Measurements from ENCODE around the gene MYO7B.

Gene MYO7B

DNA sequence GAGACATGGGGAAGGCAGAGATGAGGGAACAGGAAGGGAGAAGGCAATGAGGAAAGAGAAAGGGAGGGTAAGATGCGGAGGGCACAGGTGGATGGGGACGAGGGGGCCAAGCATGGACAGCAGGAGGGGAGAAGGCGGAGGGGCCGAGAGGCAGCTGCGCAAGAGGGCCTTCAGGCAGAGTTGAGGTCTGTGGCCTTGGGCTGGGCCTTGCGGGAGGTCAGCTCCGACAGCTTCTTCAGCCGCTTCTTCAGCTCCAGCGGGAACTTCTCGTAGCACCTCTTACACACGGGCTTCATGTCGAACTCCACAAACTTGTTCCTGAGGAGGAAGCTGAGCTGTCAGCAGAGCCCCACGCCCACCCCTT lies 103.6 kb downstream of the MYO7B start:
- DNase-seq (ENCODE audit: low read depth) = no peak

DNA sequence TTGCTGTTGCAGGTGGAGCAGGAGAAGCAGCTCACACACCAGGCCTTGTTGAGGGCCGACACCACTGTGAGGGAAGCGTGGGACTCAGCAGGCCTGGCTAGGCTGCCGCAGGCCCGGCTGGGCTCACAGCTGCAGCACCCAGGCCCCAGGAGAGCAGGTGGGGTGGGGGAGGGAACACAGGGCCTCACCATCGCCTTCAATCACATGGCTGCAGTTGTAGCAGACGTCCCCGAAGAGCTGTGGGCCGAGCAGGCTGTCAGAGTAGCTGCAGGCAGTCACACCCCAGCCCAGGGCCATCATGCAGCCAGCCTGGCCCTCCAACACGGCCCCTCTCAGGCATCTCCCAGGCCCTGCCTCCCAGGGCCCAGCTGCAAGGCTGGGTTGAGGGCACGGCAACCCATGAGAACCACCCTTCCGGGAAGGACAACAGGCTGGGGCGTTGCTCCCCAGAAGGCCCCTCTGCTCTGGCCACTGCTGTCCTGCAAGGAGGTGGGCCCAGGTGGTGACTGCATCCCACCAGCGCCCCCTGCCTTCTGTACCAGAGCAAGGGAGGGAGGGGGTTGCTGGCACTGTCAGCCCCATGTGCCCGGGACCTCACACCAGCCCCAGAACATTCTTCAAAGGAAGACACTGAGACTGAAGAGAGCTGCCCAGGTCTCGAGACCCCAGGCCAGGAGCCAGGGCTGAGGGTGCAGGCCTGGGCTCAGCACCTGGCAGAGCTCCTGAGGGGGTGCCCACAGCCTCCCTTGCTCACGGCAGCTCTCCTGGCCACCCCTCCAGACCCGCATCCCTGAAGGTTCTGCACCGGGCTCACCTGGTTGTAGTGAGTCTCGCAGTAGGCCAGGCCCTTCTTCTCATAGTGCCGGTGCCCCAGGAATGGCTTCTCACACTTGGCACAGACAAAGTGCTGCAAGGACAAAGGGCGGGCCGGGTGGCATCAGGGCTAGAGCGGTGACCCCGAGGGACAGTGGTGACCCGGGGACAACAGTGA lies 104.9 kb downstream of the MYO7B start:
- DNase-seq (ENCODE audit: low read depth) = no peak

DNA sequence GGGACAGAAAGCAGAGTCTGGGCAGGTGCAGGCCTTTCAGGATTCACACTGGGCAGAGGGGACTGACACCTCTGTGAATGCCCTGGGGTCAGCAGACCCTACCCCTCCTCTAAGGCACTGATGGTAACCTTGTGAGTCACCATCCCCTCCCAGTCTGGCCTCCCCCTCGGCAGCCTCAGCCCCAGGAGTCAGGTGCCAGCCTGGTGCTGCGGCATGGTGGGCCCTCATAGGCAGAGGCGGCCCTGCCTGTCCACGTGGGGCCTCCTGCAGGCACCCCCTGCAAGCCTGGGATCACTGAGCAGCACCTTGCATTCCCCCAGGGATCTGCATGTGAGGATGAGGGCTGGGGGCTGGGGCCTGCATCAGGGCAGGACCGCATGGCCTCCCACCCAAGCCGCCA lies 105.7 kb downstream of the MYO7B start:
- no peak for DNase-seq (ENCODE audit: low read depth)

DNA sequence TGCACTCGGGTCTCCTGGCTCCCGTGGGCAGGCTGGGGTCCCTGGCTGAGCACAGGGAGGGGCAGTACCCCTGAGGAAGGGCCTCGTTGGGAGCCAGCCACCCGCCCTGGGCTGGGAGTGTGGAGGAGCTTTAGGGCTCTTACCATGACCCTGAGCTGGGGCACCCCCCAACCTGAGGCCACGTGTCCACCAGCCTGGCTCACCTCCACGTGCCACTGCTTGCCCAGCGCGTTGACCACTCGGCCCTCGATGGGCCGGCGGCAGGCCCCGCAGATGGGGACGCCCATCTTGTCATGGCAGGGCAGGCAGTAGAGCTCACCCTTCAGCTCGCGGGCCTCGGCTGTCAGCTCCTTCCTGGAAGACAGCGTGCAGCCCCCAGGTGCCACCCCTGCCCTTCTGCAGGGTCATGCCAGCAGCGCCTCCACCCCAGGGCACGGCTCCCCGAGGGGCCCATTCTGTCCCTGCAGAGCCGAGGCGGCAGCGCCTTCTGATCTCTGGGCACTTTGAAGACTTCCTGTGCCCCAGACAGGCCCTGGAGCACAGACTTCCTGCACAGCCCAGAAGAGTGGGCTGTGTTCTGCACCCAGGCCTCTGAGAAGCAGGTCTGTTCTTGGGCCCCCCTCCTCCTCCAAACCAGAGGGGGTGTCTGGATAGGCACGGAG lies 106.5 kb downstream of the MYO7B start:
- DNase-seq (ENCODE audit: low read depth) = peak; percentile 43

DNA sequence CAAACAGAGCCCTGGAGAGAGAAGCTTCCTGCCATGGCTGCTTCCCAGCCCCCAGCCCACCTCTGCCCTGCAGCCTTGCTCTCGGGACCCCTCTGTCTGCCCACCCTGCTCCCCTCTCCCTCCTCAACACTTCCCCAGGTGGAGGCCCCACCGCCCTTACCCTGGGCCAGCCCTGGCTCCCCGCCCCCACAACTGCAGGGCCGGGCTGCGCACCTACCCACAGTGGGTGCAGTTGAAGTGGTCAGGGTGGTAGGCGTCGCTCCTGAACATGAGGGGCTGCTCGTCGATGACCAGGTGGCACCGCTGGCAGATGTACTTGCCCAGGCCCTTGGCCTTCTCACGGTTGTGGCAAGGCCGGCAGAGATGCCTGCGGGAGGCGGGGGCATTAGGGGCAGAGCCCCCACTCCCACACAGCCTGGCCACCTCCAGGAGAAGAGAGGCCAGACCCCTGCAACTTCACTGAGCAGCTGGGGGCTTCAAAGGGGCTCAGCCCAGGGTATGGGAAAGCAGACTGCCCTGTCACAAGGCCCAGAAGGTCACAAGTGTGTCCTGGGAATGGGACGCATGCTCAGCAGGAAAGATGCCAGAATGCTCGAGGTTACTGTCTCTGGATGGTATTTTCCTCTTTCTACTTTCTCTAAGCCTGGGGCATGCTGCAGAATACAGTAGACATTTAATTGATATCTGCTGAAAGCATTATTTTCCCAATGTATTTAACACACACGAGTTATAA lies 107.4 kb downstream of the MYO7B start:
- DNase-seq (ENCODE audit: low read depth) = no peak

DNA sequence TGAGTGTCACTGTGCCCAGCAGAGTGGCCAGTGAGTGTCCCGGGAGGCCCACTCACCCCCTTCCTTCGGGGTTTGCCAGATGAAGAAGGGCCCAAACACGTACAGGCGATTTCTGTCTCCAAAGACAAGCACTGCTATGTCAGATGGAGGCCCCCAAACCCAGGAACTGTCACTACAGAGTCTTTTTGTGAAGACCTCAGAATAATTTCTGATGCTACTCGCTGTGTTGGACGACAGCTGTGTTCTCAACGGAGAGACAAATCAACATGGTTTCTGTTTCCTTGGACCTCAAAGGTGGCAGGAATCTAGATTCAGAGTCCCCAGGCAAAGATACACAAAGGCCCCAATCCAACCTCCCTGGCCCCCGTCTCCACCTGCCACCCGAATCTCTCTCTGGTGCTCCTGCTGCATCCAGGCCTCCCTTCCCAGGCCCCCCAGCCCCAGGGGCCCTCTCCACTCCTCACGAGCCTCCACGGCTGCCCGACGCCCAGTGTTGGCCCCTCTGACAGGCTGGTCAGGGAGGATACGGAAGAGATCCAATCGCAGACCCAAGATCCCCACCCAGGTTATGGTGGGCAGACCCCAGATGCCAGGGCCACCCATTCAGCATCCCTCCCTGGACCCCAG lies 108.1 kb downstream of the MYO7B start:
- no peak for DNase-seq (ENCODE audit: low read depth)

DNA sequence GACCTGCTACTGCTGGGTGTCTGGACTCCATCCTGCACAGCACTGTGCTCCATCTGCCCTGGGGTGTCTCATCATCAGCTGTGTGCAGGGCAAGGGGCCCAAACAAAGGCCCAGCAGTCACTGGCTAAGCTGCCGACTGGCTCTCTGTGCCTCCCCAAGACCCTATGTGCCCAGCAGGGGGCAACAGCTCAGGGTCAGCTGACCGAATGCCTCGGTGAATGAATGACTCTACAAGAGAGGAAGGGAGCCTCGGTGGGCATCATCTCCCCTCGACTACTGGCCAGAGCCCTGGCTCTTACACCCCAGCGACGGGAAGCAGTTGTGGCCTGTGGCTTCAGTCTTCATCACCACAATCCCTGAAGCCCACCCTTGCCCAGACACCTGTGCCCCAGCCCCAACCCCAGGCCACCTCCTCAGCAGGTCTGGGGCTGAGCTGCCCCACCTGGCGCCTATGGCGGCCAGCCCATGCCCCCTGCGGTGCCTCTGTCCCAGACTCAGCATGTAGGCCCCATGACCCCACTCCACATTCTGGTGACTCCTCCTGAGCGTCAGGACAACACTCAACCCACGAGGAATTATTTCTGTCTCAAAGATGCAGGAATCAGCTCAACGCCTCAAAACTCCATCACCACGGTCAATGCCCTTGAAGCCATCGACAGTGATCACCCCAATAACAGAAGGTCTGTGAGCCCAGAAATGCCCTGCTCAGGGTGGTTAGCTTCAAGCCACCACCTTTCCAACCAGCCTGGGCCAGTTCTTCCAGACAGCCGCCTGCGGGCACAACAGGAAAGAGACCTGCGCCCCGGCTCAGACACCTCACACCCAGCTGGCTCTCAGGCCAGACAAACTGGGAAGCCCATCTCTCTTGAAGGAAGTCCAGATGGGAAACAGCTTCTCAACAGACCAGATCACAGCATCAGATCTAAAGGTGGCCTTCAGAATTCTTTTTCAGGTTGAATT lies 108.9 kb downstream of the MYO7B start:
- DNase-seq (ENCODE audit: low read depth) = no peak

DNA sequence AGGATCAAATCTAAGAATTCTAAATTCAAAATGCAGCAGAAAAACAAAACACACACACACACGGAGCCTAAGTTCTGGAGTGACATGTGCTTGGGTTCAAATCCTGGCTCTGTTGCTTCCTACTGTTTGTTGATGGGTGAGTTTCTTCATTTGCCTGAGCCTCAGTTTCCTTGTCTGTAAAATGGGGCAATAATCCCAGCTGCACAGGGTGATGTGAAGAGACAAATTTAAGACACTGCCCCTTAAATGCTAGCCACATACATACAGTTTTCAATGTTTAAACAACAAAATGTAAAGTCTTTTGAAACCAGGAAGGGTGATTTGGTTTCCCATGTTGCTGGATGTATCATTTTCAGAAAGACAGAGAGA lies 109.5 kb downstream of the MYO7B start:
- no peak for DNase-seq (ENCODE audit: low read depth)

DNA sequence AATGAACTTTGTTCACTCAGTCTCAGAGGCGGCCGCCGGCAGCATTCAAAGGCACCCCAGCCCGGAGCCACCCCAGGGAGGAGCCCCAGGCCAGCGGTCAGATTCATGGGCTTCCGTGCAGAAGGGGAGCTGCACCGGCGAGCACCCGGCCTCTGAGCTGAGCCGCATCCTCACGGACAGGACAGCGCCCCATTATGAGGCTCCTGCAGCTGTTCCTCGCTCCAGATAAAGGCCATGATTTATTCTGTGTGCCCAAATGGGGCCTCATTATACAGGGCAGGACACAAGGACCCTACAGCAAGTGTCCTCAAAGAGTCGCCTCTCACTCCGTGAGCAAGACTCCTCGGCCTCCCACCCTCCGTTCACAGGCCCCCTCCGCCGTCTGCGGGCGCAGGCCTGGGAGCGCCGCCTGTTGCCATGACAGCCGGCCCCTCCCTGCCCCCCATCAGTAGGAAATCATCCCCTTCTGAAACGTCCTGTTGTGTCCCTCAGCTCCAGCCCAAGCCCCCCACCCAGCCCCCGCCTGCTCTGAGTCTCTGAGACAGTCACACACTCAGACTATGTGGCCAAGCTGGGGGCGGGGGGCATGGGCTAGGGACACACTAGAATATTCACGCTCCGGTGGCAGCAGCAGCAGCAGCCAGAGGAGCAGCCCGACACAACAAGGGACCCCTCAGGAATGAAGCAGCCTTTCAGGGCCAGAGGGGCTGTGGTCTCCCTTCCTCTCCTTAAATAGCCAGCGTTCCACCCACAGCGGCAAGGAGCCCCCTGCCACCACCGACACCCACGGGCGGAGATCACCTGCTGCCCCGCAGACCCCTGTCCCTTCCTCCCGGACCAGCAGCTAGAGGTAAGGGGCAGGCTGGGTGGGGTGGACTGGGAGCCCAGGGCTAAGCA lies 110.2 kb downstream of the MYO7B start, which contains the start of gene GPR17:
TSS of gene GPR17 (plus strand) at position 759 of the 897 bp plus-strand sequence. CDS start 4,583 bp downstream, outside the sequence.
- no peak for DNase-seq (ENCODE audit: low read depth)

DNA sequence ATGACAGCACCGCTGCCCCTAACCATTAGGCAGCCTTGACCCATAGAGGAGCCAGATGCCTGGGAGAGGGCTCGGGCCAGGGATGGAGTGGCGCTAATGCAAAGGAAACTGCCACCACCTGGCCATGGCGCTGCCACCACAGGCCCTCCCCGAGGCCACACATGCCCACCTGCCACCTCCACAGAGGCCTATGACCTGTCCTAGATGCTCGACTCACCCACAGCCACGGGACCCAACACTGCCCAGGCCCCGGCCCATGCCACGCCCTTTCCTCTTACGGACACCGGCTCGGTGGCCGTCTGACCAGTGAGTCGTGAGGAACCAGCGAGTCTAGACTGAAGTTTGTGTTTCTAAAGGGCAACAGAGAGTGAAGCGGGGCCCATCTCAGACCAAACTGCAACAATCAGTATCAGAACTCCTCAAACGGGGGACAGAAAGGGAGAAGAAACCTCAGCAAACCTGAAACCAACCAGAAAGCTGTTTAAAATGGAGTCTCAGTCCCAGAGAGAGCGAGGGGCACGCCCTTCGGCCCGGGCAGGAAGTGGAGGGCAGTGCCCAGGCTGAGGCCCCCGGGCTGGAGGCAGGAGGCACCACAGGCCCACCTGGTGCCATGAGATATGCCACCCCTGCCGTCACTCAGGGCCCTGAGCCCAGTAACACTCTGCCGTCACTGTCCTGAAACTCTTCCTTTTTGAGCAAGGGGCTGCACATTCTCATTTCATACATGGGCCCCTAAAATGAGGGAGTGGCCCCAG lies 111.2 kb downstream of the MYO7B start:
- no peak for DNase-seq (ENCODE audit: low read depth)

DNA sequence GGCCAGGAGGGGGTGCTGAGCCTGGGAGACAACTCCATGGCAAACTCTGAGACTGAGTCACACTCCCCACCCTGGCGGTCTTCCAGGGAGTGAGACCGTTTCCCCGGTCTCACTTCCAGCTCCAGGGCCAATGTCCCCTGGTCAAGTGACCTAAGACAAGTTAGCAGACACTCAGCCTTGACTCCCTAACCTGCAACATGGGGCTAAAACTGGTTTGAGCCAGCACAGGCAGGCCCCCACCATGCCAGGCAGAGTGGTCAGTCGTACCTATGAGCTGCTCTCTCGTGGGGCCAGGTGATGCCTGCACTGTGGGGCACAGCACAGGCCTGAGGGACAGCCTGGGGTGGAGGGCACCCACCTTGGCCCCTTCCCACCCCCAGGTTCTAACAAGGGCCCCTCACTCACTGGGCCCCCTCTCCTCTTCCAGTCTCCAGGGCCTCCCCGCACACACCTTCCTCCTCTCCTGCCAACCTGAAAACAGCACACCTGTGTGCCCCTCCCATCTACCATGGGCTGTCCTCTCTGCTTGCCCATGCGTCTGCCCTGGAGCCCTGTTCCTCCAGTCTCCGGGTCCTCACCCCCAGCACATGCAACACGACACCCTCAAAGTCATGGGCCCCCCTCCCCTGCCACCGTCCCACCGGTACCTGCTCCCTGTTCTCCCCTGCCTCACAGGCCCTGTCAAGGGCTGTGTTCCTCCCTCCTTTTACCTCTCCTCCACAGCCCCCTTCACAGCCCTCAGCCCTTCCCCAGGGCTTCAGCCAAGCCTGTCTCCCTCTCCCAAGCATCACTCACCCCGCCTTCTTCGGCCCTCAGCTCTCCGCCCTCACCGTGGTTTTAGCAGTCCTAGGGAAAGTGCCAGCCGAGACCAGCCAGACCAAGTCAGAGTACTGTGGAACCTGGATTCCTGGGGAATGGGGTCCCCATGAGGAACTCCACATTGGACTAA lies 112.0 kb downstream of the MYO7B start:
- no peak for DNase-seq (ENCODE audit: low read depth)

DNA sequence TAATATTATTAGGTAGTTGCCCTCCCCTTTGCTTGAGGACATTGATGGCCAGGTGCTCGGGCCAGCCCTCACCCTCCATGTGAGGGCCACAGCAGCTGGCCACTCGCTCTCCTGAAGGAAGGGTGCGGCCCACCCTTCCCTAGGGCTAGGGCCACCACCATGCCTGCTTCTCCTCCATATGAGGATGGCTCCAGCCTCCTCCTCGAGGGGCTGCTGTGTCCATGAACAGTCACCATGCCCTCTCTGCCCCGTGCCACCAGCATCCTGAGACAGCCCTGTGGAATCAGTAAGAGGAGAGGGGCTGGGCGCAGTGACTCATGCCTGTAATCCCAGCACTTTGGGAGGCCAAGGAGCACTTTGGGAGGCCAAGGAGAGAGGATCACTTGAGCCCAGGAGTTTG lies 112.8 kb downstream of the MYO7B start:
- no peak for DNase-seq (ENCODE audit: low read depth)

DNA sequence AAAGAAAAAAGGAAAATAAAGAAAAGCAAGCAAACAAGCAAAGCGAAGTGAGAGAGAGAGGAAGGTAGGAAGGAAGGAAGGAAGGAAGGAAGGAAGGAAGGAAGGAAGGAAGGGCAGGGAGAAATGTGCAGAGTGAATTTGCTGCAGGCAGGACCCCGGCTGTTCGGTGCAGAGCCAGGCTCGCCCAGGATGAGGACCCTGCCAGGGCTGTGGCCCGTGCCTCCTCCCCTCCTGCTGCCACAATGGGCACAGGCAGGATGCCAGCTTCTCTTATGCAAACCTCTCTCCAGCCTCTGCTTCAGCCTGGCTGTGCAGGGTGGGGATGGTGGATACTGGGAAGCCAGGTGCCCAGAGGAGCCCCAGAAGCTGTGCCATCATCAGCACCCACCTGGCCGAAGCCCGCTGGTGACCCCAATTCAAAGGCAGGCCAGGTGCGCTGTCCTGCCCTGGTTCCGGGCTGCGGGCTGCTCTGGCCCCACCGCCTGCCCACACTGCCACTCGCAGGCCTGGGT lies 113.7 kb downstream of the MYO7B start:
- no peak for DNase-seq (ENCODE audit: low read depth)

DNA sequence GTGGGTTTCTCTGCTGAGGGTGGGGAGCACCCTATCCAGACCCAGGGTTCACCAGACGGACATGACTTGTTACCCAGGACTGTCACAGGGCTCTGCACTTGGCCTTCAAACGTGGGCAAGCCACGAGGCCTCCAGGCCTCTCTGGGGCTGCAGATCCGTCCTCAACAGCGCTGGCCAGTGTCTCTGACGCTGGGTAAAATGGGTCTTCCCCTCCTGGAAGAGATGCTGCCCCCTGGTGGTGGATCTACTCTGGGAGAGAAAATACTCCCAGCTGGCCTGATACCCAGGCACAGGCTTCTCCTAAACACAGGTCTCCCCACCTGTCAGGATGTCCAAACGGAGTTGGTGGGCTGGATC lies 114.2 kb downstream of the MYO7B start:
- peak; percentile 91 for DNase-seq (ENCODE audit: low read depth)

DNA sequence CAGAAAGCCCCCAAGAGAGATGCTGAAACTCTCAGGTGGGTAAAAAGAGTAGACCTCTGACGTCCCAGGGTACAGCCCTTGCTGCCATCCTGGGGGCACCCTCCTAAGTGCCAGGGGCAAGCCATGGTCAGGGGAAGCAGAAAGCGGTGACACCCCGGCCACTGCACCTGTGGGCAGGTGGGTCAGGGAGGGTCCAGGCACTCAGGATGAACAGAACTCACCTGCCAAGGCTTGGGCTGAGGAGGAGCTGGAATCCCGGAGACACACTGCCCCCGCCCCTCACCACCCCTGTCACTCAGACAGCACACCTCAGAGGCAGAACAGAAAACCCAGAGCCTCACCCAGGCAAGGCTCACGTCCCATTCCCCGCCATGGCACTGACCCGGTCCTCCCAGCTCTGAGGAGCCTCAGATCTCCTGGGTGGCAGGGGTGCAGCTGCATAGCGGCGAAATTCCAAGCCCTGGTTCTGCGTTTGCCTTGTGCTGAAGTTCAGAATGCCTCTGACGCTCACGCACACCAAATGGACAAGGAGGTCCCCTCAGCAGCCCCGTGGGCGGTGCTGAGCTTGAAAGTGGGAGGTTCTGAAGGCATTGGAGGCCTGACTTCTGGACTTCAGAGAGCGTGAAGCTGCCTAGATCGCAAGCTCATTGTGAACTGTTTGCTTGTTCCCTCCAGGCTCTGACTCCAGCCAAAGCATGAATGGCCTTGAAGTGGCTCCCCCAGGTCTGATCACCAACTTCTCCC lies 114.7 kb downstream of the MYO7B start:
- DNase-seq (ENCODE audit: low read depth) = no peak

DNA sequence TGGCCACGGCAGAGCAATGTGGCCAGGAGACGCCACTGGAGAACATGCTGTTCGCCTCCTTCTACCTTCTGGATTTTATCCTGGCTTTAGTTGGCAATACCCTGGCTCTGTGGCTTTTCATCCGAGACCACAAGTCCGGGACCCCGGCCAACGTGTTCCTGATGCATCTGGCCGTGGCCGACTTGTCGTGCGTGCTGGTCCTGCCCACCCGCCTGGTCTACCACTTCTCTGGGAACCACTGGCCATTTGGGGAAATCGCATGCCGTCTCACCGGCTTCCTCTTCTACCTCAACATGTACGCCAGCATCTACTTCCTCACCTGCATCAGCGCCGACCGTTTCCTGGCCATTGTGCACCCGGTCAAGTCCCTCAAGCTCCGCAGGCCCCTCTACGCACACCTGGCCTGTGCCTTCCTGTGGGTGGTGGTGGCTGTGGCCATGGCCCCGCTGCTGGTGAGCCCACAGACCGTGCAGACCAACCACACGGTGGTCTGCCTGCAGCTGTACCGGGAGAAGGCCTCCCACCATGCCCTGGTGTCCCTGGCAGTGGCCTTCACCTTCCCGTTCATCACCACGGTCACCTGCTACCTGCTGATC lies 115.4 kb downstream of the MYO7B start:
- no peak for DNase-seq (ENCODE audit: low read depth)

DNA sequence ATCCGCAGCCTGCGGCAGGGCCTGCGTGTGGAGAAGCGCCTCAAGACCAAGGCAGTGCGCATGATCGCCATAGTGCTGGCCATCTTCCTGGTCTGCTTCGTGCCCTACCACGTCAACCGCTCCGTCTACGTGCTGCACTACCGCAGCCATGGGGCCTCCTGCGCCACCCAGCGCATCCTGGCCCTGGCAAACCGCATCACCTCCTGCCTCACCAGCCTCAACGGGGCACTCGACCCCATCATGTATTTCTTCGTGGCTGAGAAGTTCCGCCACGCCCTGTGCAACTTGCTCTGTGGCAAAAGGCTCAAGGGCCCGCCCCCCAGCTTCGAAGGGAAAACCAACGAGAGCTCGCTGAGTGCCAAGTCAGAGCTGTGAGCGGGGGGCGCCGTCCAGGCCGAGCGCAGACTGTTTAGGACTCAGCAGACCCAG lies 115.9 kb downstream of the MYO7B start:
- DNase-seq (ENCODE audit: low read depth) = no peak

All from activated T-cell treated with anti-CD3 and anti-CD28 coated beads for 1 hour (primary cell).